NCI-H2107 treated with DMSO at 0.1 percent for 48 hours (cell line): ENCODE data around the gene PFAS.

Source experiments
- DNase-seq: peaks from one replicate; lab custom pipeline; 2025; ENCODE audit not compliant: unreplicated experiment; lab: John Stamatoyannopoulos, UW

The PFAS gene

GRCh38 chr17:8266648-8267479 is 17.8 kb downstream of the PFAS start:
- DNase-seq: no peak

- no peak for DNase-seq
Observed at GRCh38 chr17:8267480-8268147, 18.5 kb downstream of the PFAS start.

- no peak for DNase-seq
Observed at GRCh38 chr17:8268550-8269298, 19.6 kb downstream of the PFAS start.

- DNase-seq: no peak
Observed at GRCh38 chr17:8272421-8272820, 23.3 kb downstream of the PFAS start.

GRCh38 chr17:8273884-8274444 is 24.9 kb downstream of the PFAS start:
- no peak for DNase-seq

- no peak for DNase-seq
Observed at GRCh38 chr17:8274816-8275215, 25.7 kb downstream of the PFAS start.

GRCh38 chr17:8275421-8276290 is 26.6 kb downstream of the PFAS start:
- no peak for DNase-seq

- no peak for DNase-seq
Observed at GRCh38 chr17:8277317-8277716, 28.2 kb downstream of the PFAS start.

- DNase-seq: no peak
Observed at GRCh38 chr17:8282345-8282744, 33.3 kb downstream of the PFAS start.

GRCh38 chr17:8283356-8283755 is 34.3 kb downstream of the PFAS start:
- no peak for DNase-seq

- DNase-seq: no peak
Observed at GRCh38 chr17:8284126-8284525, 35.0 kb downstream of the PFAS start.

GRCh38 chr17:8285270-8286181 is 36.4 kb downstream of the PFAS start:
- DNase-seq: peak; percentile 6

GRCh38 chr17:8287651-8288335 is 38.7 kb downstream of the PFAS start:
- peak; percentile 5 for DNase-seq

GRCh38 chr17:8288336-8289102 is 39.4 kb downstream of the PFAS start, which contains the start of gene RANGRF:
TSS of gene RANGRF (plus strand) at chr17:8288670. CDS start at chr17:8288789, 119 bp downstream.
- peak; percentile 53 for DNase-seq

- DNase-seq: no peak
Observed at GRCh38 chr17:8289103-8289397, 40.0 kb downstream of the PFAS start.

- no peak for DNase-seq
Observed at GRCh38 chr17:8290043-8290442, 41.0 kb downstream of the PFAS start.

- no peak for DNase-seq
Observed at GRCh38 chr17:8292639-8293395, 43.7 kb downstream of the PFAS start.
